ENCODE measurements around the gene LGR5. TPM values are rescaled to one million over a fixed set of nuclear protein-coding genes. Genes with fewer than 3 reads are reported as not detected.

Gene LGR5
- polyA plus RNA-seq, 3 donors = 17.2 to 23.0 (median 18.0) TPM

DNA sequence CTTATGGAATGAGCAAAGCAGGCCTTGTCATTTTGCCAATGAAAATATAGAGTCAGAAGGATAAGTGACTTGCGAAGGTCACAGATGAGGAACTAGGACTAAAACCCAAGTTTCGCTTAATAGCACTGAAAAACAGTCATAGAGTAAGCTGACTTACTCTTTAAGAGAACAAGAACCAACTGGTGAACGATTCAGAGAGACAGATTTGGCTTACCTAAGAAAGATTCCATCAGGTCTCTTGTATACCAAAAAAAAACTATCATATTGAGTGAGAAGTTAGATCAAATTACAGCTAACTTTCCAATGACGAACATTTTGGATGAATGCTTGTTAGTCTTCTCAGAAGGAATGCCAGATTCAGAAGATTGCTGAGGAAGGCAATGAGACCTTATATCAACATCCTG, 149.9 kb downstream of the LGR5 start:
- DNase-seq = no peak

DNA sequence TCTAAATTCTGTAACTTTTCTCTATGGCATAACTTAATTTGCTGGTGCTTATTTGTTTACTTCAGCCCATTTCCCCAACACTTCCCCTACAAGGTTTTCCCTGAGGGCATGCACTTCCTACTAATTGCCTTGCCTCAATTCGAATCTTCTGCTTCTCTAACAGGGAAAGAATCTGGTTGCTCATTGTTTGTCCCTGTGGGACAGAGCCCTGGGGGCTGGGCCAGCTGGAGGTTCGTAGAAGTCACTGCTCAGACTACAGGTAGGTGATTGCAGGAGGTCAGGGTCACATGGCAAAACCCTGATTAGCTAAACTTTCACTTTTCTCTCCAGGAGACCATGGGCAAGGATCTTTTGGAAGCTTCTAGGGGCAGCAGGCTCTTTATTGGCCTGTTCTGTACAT, 152.0 kb downstream of the LGR5 start:
- DNase-seq = no peak

DNA sequence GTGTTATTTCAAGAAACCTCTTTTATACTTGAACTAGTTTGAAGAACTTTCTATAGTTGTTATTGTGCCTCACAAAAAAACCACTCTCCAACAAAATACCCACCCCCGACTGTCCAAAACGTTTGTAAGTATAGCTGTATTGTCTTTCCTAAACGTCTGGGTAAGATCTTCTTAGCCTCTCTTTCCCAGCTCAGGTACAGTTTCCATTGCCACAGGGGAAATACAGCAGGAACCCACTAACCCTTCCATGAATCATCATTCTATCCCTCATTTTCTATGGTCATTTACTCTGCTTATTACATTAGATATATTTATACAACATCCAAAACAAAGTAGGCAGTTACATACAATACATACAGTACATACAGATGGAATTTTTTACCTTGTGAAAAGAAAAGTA, 153.2 kb downstream of the LGR5 start:
- DNase-seq = no peak

DNA sequence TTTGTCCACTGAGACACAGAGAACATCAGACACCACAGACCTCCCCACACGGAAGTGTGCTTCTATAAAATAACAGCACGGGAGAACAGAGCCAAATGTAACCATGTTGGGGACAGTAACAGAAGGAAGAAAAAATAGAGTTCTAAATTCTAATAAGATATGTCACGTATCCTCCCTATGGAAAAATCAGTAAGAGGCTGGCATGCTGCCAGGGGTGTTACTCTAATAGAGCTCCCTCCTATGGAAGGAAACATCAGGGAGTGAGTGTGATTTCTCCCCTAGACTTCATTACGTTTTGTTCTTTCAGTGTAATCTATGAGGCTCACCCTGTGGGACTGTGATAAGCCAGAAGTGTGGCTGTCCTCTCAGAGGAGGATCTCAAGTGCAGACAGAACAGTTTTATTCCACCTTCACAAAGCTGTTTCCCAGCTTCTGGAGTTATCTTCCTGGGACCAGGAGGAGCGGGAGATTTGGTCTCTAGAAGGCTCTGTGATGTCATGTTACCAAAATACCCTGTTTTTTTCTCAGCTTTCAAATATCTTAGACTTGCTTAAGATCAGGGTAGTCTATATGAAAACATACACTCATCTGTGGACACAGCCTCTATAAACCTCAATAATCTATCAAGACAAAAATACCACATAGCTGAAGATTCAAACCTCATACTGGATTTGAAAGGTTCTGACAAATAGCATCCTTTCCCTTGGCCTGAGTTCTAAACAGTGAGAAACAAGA, 154.8 kb downstream of the LGR5 start:
- no peak for DNase-seq

DNA sequence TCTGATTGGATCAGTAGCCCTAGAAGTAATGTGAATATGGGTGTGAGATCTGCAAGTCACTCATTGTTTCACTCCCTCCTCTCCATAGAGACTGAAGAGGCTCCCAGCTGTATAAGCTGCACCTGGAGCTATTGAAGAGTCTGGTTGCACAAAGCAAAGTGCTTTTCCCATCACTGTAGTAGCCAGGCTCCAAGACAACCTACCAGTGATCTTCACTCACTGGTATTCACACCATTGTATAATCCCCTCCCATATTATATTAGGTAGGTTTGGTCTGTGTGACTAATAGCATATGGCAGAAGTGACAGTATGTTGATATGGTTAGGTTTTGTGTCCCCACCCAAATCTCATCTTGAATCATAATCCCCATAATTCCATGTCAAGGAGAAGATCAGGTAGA, 159.6 kb downstream of the LGR5 start:
- DNase-seq = no peak

DNA sequence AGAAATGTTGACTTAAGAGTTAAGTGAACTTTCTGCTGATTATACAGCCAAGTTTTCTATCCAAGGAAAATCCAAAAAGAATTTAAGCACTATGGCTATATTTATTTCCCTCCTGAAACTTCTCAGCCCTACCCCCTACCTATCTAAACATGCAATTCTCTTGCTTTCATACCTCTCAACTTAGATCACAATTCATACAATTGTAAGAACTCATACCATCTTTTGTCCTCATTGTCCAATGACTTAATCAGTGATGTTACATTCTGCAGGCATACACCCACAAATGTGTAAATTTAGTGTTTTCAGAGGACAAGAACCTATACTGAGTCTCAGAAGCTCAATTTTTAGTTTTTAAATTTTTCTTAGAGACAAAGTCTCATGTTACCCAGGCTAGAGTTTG, 161.9 kb downstream of the LGR5 start:
- DNase-seq = no peak

DNA sequence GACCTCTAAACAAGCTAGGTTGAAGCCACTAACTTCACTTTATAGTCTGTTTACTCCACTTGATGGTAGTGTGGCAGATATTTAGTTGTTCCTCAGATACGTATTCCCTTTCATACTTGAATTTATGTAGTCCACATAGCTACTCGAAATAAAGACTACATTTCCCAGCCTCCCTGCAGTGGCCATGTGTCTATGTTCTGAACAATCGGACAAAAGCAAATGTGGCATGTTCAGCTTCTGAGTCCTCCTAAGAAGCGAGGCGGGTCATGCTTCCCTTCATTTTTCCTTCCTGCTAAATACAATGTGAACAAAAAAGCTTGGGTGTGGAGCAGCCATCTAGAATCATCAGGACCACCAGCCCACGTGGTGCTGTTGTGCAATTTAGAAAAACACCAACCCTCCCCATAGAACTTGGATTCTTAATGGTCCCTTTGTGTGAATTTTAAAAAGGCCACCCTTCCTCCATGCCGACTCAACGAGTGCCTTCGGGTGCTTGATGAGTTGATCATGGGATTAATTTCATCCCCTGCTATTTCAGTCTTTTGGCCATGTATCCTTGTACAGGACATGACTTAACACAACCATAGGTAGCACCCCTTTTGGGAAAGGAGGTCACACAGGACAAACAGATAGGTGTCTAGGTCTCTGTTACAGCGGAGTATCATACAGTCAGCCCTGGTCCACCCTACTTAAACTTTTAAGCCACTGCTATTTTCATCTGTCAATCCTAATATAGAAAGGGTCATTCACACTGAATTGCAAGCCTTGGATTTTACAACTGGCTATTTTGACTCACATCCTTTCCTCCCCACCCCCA, 163.4 kb downstream of the LGR5 start:
- no peak for DNase-seq

DNA sequence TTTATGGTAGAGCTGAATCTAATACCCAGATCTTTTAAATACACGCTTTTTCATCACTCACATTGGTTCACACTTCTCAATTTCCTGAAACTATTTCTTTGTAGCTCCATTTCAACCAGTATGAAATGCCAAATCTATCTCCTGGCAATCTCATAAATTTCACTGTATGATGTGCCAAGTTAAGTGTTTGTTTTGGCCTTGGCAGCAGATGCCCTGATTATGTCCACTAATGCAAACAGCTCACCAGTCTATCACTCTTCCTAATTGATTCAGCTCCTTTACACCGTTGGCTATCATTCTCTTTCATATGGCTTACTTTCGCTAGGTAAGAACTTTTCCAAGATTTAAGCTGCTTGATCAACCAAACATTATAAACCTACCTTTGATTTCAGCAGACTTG, 165.4 kb downstream of the LGR5 start:
- no peak for DNase-seq

DNA sequence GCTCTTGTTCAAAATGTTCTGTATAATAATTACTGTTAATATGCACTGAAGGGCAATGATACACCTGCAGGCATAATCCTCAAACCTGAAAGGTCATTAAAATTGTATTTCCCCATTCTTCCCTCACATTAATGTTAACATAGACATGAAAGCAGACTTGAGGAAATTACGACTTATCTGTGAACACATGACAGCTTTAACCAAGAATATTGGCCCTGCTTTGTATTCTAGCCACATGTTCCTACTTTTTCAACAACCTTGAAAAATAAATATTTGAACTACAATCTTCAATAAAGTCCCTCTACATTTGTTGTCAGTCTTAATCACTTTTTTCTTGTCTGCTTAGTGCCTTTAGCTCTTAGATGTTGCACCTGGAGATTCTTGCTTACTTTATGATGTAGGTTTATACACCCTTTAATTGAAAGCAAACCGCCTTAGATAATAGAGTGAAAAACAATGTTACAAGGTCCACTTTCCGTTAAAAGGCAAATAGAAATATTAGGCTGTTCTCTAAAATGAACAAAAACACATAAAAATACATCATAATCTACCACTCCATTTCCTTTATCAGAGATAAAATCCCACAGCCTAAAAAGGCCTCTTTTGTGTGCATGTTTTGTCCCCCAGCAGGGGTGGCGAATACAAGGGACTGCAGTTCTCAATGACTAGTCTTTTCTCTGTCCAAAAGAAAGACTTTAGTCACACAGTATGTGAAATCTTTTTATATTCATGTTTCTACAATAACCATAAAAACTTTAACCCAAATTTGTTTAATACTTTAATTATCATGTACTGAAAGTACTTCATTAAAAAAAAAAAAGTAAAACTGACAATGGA, 168.1 kb downstream of the LGR5 start:
- DNase-seq = no peak

DNA sequence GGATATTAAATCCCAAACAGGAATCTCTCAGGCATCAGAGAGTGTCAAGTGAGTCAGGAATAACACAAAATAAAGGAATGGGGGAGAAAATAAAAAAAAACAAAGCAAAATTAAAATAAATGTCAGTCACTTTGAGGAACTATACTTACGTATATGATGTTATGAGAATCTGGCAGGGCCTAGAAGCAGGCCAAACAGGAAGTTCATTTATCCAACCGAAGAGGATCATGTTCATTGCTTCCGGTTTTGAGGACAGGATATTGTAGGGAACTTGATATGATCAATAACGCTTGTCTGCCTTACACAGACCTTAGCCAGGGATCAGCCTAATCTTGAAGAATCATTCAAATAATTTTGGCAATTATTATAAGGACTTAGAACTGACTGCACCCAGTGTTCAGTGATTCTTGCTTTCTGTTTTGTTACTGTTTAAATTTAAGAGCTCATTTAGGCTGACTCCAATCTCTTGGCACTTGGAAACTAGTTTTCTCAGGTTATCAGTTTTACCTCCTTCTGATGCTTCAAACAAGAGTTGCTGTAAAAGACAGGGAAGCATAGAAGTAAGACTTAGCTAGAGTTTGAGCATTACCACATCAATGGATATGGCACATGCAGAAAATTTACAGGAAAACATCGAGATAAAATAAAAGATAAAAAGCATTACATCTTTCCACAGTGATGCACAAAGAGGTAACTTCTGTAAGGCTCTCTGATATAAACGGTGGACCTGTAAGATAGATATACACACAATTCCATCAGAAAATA, 170.6 kb downstream of the LGR5 start:
- DNase-seq = no peak

DNA sequence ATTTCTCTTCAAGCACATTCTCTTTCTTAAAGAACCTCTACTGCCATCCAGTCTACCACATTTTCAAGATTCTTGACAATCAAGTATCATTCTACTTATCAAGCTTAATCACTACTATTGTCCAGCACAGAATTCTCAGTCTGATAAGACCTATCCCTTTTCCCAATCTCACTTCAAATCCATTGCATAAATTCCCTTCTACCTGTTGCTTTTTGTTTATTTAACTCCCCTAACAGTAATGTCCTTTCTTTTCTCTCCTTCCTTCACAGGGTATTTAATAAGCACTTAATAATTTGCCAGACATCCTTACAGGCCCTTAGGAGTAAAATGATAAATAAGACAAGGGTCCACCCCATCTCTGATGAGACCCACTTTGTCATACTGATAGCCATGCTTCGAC, 182.3 kb downstream of the LGR5 start:
- no peak for DNase-seq

DNA sequence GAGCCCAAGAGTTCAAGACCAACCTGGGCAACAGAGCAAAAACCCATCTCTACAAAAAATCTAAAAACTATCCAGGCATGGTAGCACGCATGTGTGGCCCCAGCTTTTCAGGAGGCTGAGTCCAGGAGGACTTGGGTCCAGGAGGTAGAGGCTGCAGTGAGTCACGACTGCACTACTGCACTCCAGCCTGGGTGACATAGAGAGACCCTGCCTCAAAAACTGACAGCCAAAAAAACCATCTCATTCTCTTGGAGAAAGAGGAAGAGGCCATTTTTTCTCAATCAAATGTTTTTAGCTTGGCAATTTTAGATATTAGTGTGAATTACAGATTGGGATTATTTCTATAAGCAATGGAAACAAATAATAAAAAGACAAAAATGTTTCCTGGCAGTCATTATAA, 185.9 kb downstream of the LGR5 start:
- no peak for DNase-seq

DNA sequence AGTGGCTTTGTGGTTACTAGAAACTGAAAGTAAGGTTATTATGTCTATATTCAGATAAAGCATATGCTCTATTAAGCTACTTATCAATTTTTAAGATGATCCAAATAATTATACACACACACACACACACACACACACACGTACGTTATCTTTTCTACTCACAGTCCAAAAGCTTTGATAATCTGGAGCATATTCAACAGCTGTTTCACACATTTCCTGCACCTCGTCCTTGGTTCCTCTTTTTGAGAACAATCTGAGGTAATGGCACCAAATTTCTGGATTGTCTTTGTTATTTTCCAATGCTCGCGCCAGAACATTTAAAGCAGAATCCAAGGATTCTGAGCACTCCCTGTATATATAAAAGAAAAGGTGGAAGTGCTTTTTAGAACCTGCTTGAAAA, 186.5 kb downstream of the LGR5 start:
- no peak for DNase-seq

DNA sequence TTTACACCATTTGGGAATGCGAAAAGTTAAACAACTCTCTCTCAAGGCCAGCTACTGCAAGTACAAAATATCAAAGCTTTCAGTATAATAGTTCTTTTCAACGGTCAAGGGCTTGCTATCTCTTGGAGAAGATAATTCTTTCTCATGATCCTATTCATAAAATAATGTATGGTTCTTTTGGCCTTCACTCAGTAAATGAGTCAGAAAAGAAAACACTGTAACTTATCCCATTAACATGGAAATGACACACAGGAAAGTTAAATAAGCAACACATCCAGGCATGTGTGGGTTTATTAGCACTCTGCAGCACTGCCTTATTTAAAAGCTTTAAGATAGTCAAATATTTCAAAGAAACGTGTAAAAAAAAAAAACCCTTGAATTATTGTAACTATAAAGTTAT, 187.2 kb downstream of the LGR5 start:
- no peak for DNase-seq

DNA sequence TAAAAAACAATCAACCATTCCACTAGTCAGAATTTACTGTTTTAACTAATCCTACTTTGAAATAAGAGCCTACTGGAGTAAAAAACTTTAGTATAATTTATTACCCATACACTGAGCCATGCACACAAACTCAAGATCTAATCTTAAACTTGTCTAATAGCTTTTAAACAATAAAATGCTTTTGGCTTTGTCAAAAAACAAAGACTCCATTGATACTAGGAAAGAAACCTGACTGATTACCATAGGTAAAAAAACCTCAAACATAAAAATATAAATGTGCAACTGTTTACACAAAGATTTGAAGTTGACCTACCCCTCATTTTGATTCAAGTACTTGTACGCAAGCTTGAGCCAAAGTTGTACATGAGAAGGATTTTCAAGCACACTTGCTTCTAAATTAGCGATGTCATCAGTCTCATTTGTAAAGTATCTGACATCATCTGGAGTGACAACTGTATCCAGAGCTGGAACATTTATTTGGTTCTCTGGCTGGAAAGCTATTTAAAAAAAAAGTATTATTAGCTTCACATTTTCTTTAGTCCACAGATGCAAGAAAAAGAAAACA, 187.9 kb downstream of the LGR5 start:
- DNase-seq = peak; percentile 26

Other genes with a start within 250 kb of the LGR5 start
- gene ZFC3H1, start 224.1 kb downstream of the LGR5 start, polyA plus RNA-seq (ENCODE audit: insufficient read length in 3 of 3) = 10 to 100 TPM; 51.0 to 80.5 (median 73.7) TPM
- gene THAP2, start 224.5 kb downstream of the LGR5 start, polyA plus RNA-seq (ENCODE audit: insufficient read length in 3 of 3) = 10 to 100 TPM; 13.0 to 16.4 (median 15.7) TPM
- gene TMEM19, start 246.3 kb downstream of the LGR5 start, polyA plus RNA-seq (ENCODE audit: insufficient read length in 3 of 3) = 10 to 100 TPM; 33.4 to 40.0 (median 35.0) TPM